A549 (cell line): Measurements from ENCODE around the gene PDK2. TPM values are rescaled to one million over a fixed set of nuclear protein-coding genes. Genes with fewer than 3 reads are reported as not detected.

ENCODE experiments used
- ATOH8 ChIP-seq: fragments of 250-450 bp; sonication (Bioruptor Pico); IDR thresholded peaks from 2 replicates; pipeline ENCODE4 v1.5.0; 2020; ENCODE audit warnings: low read depth, mild to moderate bottlenecking, moderate library complexity
- BCL3 ChIP-seq: fragments of >200 bp; sonication (Bioruptor Twin); formaldehyde crosslinking; IDR thresholded peaks from 3 replicates; pipeline ENCODE4 v1.6.1; 2016
- BHLHE40 ChIP-seq: IDR thresholded peaks from 2 replicates; pipeline ENCODE4 v1.6.1; 2012; ENCODE audit warnings: low read depth, low read length, inconsistent platforms
- CBX2 ChIP-seq: fragments of 200-600 bp; sonication (generic); IDR thresholded peaks from 2 replicates; pipeline ENCODE4 v1.6.1; 2016; ENCODE audit warnings: low read depth, mild to moderate bottlenecking, borderline replicate concordance
- CEBPB ChIP-seq, 2 experiments: fragments of >200 bp in 1 of 2; sonication (Bioruptor Twin) in 1 of 2; formaldehyde crosslinking in 1 of 2; IDR thresholded peaks; 2 replicates each; pipeline ENCODE4 v1.6.1; 2012 to 2016
- CHD4 ChIP-seq: fragments of 200-600 bp; sonication (generic); IDR thresholded peaks from 2 replicates; pipeline ENCODE4 v1.6.1; 2016; ENCODE audit warnings: antibody characterized with exemption, mild to moderate bottlenecking, borderline replicate concordance
- CTCF ChIP-seq: fragments of >200 bp; sonication (Bioruptor Twin); formaldehyde crosslinking; IDR thresholded peaks from 3 replicates; pipeline ENCODE4 v1.5.1; 2016
- E2F6 ChIP-seq: IDR thresholded peaks from 2 replicates; pipeline ENCODE4 v1.6.1; 2012; ENCODE audit warnings: low read depth, borderline replicate concordance
- EHF ChIP-seq: fragments of 250-450 bp; sonication (Bioruptor Pico); IDR thresholded peaks from 2 replicates; pipeline ENCODE4 v1.5.0; 2020; ENCODE audit warnings: mild to moderate bottlenecking
- ELK1 ChIP-seq: fragments of 150-350 bp; IDR thresholded peaks from 2 replicates; pipeline ENCODE4 v1.6.1; 2014; ENCODE audit warnings: low read depth, mild to moderate bottlenecking, low read length
- ESRRA ChIP-seq: fragments of 150-350 bp; IDR thresholded peaks from 2 replicates; pipeline ENCODE4 v1.6.1; 2014; ENCODE audit warnings: mild to moderate bottlenecking, low read length, borderline replicate concordance
- FOXS1 ChIP-seq: fragments of 250-450 bp; sonication (Bioruptor Pico); IDR thresholded peaks from 2 replicates; pipeline ENCODE4 v1.5.0; 2020; ENCODE audit warnings: mild to moderate bottlenecking, moderate library complexity
- GATA3 ChIP-seq: IDR thresholded peaks from 2 replicates; pipeline ENCODE4 v1.6.1; 2012; ENCODE audit warnings: borderline replicate concordance
- HOXA7 ChIP-seq: fragments of 250-450 bp; sonication (Bioruptor Pico); IDR thresholded peaks from 2 replicates; pipeline ENCODE4 v1.5.0; 2020; ENCODE audit warnings: mild to moderate bottlenecking, moderate library complexity
- JUN ChIP-seq, 2 experiments: fragments of >200 bp; sonication (Bioruptor Twin); formaldehyde crosslinking; IDR thresholded peaks; 2 replicates in 1 of 2; 3 replicates in 1 of 2; pipeline ENCODE4 v1.6.1; 2016 to 2017
- JUNB ChIP-seq: fragments of >200 bp; sonication (Bioruptor Twin); formaldehyde crosslinking; IDR thresholded peaks from 2 replicates; pipeline ENCODE4 v1.6.1; 2016
- KDM1A ChIP-seq: fragments of 200-600 bp; sonication (generic); IDR thresholded peaks from 2 replicates; pipeline ENCODE4 v1.6.1; 2016; ENCODE audit warnings: low read depth, mild to moderate bottlenecking
- KDM5A ChIP-seq: fragments of 200-600 bp; sonication (generic); IDR thresholded peaks from 2 replicates; pipeline ENCODE4 v1.6.1; 2016; ENCODE audit warnings: antibody characterized with exemption, mild to moderate bottlenecking
- MAX ChIP-seq: IDR thresholded peaks from 2 replicates; pipeline ENCODE4 v1.6.1; 2012
- NPAS2 ChIP-seq: fragments of 250-450 bp; sonication (Bioruptor Pico); IDR thresholded peaks from 2 replicates; pipeline ENCODE4 v1.8.0; 2022; ENCODE audit warnings: mild to moderate bottlenecking, moderate library complexity, borderline replicate concordance
- PBX3 ChIP-seq: IDR thresholded peaks from 2 replicates; pipeline ENCODE4 v1.6.1; 2012
- PHF8 ChIP-seq: fragments of 200-600 bp; sonication (generic); IDR thresholded peaks from 2 replicates; pipeline ENCODE4 v1.6.1; 2016; ENCODE audit warnings: low read depth, mild to moderate bottlenecking, antibody characterized with exemption, moderate library complexity, borderline replicate concordance
- POLR2A ChIP-seq: IDR thresholded peaks from 2 replicates; pipeline ENCODE4 v1.6.1; 2012; ENCODE audit warnings: mild to moderate bottlenecking, low read length
- POLR2AphosphoS2 ChIP-seq: conservative IDR thresholded peaks from 2 replicates; pipeline ENCODE4 v1.6.1; 2012; ENCODE audit warnings: low read length, improper control_type of control experiment, inconsistent platforms
- RAD21 ChIP-seq, 2 experiments: fragments of >200 bp in 1 of 2; sonication (Bioruptor Twin) in 1 of 2; formaldehyde crosslinking in 1 of 2; IDR thresholded peaks in 1 of 2; conservative IDR thresholded peaks in 1 of 2; 2 replicates in 1 of 2; 3 replicates in 1 of 2; pipeline ENCODE4 v1.6.1; 2012 to 2018; ENCODE audit warnings: inconsistent platforms in 1 of 2
- RARB ChIP-seq: fragments of 250-450 bp; sonication (Bioruptor Pico); IDR thresholded peaks from 2 replicates; pipeline ENCODE4 v1.8.0; 2021; ENCODE audit warnings: mild to moderate bottlenecking, moderate library complexity
- RCOR1 ChIP-seq: fragments of 150-350 bp; IDR thresholded peaks from 2 replicates; pipeline ENCODE4 v1.6.1; 2014; ENCODE audit warnings: antibody characterized with exemption, low read length, low read depth
- SMC3 ChIP-seq: fragments of >200 bp; sonication (Bioruptor Twin); formaldehyde crosslinking; IDR thresholded peaks from 3 replicates; pipeline ENCODE4 v1.6.1; 2018; ENCODE audit warnings: inconsistent platforms
- TFCP2L1 ChIP-seq: fragments of 250-450 bp; sonication (Bioruptor Pico); IDR thresholded peaks from 2 replicates; pipeline ENCODE4 v1.5.0; 2021; ENCODE audit warnings: mild to moderate bottlenecking
- TP53 ChIP-seq: fragments of 250-450 bp; sonication (Bioruptor Pico); IDR thresholded peaks from 2 replicates; pipeline ENCODE4 v1.5.0; 2021; ENCODE audit warnings: mild to moderate bottlenecking, moderate library complexity
- USF2 ChIP-seq: fragments of 450-650 bp; IDR thresholded peaks from 2 replicates; pipeline ENCODE4 v1.6.1; 2014; ENCODE audit warnings: antibody characterized with exemption
- ZC3H11A ChIP-seq: fragments of 450-650 bp; IDR thresholded peaks from 2 replicates; pipeline ENCODE4 v1.6.1; 2014; ENCODE audit warnings: antibody characterized with exemption, mild to moderate bottlenecking
- ZNF302 ChIP-seq: fragments of 250-450 bp; sonication (Bioruptor Pico); IDR thresholded peaks from 2 replicates; pipeline ENCODE4 v1.9.0; 2021; ENCODE audit warnings: inconsistent platforms, mild to moderate bottlenecking, moderate library complexity
- ZSCAN20 ChIP-seq: fragments of 250-450 bp; sonication (Bioruptor Pico); IDR thresholded peaks from 2 replicates; pipeline ENCODE4 v1.8.0; 2022; ENCODE audit warnings: mild to moderate bottlenecking, moderate library complexity
- polyA plus RNA-seq, 4 experiments: library from polyadenylated mRNA; depleted of rRNA in 3 of 4; stranded (reverse); fragments of >200 nt; fragmentation: RNase III in 1 of 4; extraction: RNeasy Plus Mini Kit Qiagen cat#74134 plus additional on column Dnase treatment in 1 of 4; gene quantifications; 2 replicates in 3 of 4; 3 replicates in 1 of 4; pipeline ENCODE4 v1.2.3, GENCODE V29; 2011 to 2017
- TF ChIP-seq, protein P1 (sequence below): fragments of >200 bp; sonication (Bioruptor Twin); formaldehyde crosslinking; IDR thresholded peaks from 2 replicates; pipeline ENCODE4 v1.6.1; 2016

Gene PDK2
- polyA plus RNA-seq, 2 of the 4 experiments (the other 2 are of a cell fraction), result 14.1 to 28.5 TPM

GRCh38 chr17:50064253-50065001 lies 30.7 kb upstream of the PDK2 start (continued):
- no peak; the same call in 1 of the 2 replicates for TF ChIP-seq FOXS1 (CRISPR knock-in tag)
- peak; percentile 35; the same call in 2 of the 3 replicates for TF ChIP-seq SMC3
- no peak for TF ChIP-seq KDM5A
- TF ChIP-seq ATOH8 (CRISPR knock-in tag), result peak; percentile 74; the same call in 1 of the 2 replicates
- TF ChIP-seq POLR2A, result no peak
- peak; percentile 58; the same call in 1 of the 2 replicates for TF ChIP-seq GATA3
- TF ChIP-seq HOXA7 (CRISPR knock-in tag), result 0 out of 2 replicates have a peak, but pooled peaks have one; percentile 22
- no peak for TF ChIP-seq CTCF
- TF ChIP-seq NPAS2 (CRISPR knock-in tag), result no peak
- no peak for TF ChIP-seq TFCP2L1 (CRISPR knock-in tag)
- TF ChIP-seq ZNF302 (CRISPR knock-in tag), result peak; percentile 57; the same call in 1 of the 2 replicates
- no peak for TF ChIP-seq BHLHE40
- TF ChIP-seq, protein P1, sequence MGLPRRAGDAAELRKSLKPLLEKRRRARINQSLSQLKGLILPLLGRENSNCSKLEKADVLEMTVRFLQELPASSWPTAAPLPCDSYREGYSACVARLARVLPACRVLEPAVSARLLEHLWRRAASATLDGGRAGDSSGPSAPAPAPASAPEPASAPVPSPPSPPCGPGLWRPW, result no peak
- no peak; the same call in 1 of the 2 replicates for TF ChIP-seq POLR2AphosphoS2
- TF ChIP-seq CBX2, result no peak
- no peak for TF ChIP-seq ELK1
- TF ChIP-seq TP53 (CRISPR knock-in tag), result 0 out of 2 replicates have a peak, but pooled peaks have one; percentile 24
- no peak; the same call in 1 of the 2 replicates for TF ChIP-seq PBX3
- peak; percentile 93 for TF ChIP-seq ZSCAN20 (CRISPR knock-in tag)
- TF ChIP-seq ESRRA, result no peak
- TF ChIP-seq USF2, result no peak
- peak; percentile 81; the same call in 1 of the 2 replicates for TF ChIP-seq EHF
- TF ChIP-seq RARB (CRISPR knock-in tag), result peak; percentile 42
- TF ChIP-seq E2F6, result peak; percentile 89
- TF ChIP-seq ZC3H11A, result no peak
- TF ChIP-seq CEBPB (IDR thresholded peaks at IDR 0.05), result peak in 1 of 2 experiments; percentile 10; a peak in 1 of 4 replicates
- TF ChIP-seq KDM1A, result no peak
- TF ChIP-seq BCL3, result no peak
- no peak for TF ChIP-seq PHF8
- TF ChIP-seq RAD21 (conservative IDR thresholded peaks at IDR 0.05 in 1 of 2, IDR thresholded peaks at IDR 0.05 in 1 of 2), result peak in 1 of 2 experiments; percentile 43; a peak in 2 of 5 replicates
- peak; percentile 83 for TF ChIP-seq JUNB
- no peak for TF ChIP-seq RCOR1
- no peak for TF ChIP-seq CHD4
- TF ChIP-seq JUN (IDR thresholded peaks at IDR 0.05), result peak; percentile 66 to 86; a peak in 4 of 5 replicates
- peak; percentile 98 for TF ChIP-seq MAX
